CD4-positive, alpha-beta T cell treated with Interleukin-6 at 100 ng/mL for 8 hours (primary cell): ENCODE data around the gene PTPN4.

Source experiments
- DNase-seq: peaks from one replicate; pipeline ENCODE4 v3.0.0-alpha.2; 2020; ENCODE audit warnings: mixed read lengths, low spot score

The PTPN4 gene

GRCh38 chr2:119808516-119809147 lies 48.9 kb downstream of the PTPN4 start:
- no peak for DNase-seq

DNA sequence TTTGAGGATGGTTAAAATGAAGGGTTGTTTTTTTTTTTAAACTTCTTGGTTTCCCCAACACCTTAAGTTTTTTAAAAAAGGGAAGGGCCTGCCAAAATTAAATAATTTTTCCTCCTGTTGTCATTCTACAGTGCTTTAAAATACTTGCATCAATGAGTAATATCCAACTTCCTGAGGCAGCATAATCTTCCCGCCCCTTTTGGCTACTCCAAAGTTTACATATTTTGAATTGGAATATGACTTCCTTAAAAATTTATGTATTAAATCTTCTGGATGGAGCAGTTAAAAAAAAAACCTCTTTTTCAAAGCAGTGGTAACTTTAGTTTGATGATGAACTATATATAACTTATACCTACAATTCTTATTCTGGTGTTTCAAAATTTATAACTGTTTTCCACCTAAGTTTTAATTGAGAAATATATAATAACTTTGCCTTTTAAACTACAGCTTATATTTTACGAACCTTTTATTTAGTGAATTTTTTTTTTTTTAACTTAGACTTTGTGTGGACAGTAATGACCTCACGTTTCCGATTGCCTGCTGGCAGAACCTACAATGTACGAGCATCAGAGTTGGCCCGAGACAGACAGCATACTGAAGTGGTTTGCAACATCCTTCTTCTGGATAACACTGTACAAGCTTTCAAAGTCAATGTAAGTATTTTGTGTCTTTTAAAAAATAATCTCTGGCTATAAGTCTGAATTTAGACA lies 49.8 kb downstream of the PTPN4 start:
- DNase-seq, result no peak

- no peak for DNase-seq
Measured at GRCh38 chr2:119810049-119810630, 50.4 kb downstream of the PTPN4 start.

DNA sequence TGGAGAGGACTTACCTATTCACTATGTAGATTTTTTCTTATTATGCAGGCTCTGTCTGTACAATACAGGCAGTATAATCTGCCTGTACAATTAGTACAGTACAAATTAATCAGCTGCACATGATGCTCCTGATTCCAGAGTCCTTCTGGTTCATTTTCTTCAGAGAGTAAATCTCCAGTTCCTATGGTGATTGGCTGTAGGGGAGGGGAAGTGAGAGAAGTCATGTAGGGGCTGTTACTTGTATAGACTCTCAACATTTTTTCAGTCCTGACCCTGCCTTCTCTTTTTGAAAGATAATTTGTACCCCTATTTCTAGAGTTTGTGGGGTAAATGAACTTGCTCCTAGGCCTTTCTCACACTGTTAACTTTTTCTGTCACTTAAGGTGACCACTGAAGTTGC lies 54.5 kb downstream of the PTPN4 start:
- no peak for DNase-seq

GRCh38 chr2:119818792-119819191 lies 59.1 kb downstream of the PTPN4 start:
- no peak for DNase-seq

GRCh38 chr2:119819846-119820245 lies 60.1 kb downstream of the PTPN4 start:
- DNase-seq, result no peak

DNA sequence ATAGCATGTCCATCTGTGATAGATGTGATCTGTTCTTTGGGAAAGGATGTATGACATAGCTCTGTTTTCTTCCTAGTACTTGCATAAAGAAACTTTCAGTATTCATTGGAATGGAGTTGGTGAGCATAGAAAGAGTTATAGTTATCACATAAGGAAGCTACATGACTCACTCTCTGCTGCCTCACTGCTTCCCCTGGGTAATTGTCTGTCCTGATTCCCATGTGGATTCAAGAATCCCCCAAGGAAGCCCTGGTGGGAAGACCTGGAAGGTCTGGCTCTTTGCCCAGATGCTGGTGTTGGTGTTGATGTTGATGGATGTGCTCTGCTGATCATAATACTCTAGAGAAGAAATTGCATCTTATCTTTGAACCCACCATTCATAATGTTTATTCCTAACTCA lies 60.6 kb downstream of the PTPN4 start:
- no peak for DNase-seq

DNA sequence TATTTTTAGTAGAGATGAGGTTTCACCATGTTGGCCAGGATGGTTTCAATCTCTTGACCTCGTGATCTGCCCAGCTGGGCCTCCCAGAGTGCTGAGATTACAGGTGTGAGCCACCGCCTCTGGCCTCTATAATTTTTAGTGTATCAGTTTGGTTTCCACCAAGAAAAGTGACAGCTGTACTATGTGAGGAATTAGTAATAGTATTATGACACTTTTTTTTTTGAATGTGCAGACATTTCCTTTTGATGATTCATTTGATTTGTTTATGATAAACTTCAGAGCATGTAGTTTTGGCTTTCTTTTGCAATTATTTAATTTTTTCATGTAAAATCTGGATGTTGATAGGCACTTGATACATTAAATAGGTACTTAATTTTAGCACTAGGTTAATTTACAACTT lies 61.5 kb downstream of the PTPN4 start:
- no peak for DNase-seq

DNA sequence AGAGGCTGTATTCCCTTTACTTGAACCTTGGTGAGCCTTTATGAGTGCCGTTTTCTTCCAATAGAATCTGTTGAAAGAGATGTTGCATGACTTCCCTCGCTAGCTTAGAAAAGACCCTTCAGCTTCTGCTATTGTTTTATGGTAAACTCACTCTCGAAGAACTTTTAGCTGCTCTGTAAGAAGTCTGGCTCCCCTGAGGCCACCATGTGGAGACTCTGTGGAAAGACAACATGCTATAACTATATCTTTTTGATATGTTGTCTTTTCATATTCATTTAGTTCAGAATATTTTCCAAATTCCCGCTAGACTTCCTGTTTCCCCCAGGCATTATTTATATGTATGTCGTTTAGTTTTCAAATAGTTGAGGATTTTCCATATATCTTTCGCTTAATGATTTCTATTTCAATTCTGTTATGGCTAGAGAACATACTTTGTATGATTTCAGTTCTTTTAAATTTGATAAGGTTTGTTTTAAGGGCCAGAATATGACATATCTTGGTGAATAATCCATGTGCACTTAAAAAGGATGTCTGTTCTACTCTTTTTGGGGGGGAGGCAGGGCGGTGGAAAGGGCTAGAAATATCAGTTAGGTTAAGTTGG lies 64.1 kb downstream of the PTPN4 start:
- DNase-seq, result peak; percentile 36

- DNase-seq, result peak; percentile 38
Measured at GRCh38 chr2:119826370-119826961, 66.7 kb downstream of the PTPN4 start.

GRCh38 chr2:119827866-119828507 lies 68.3 kb downstream of the PTPN4 start:
- no peak for DNase-seq

- DNase-seq, result no peak
Measured at GRCh38 chr2:119836455-119837142, 76.9 kb downstream of the PTPN4 start.

GRCh38 chr2:119837350-119837749 lies 77.6 kb downstream of the PTPN4 start:
- no peak for DNase-seq

DNA sequence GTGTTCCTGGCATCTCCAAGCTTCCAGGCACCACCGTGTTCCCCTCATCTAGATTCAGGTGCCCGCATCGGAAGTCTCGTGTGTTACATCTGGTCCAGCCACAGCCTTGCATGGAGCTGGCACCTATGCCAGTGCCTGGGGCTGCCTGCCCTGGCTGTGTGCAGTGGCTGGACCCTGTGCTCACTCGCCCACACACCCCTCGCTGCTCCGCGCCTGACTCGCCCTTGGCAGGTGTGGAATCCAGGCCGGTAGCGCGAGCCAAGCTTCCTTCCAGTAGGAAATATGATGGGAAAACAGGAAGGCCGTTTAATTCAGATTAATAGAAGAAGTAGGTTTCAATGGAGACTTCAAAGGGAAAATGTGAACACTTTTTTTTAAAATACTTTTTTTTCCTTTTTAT lies 78.0 kb downstream of the PTPN4 start:
- no peak for DNase-seq

- no peak for DNase-seq
Measured at GRCh38 chr2:119838179-119838578, 78.5 kb downstream of the PTPN4 start.

GRCh38 chr2:119841550-119841949 lies 81.8 kb downstream of the PTPN4 start:
- DNase-seq, result no peak

DNA sequence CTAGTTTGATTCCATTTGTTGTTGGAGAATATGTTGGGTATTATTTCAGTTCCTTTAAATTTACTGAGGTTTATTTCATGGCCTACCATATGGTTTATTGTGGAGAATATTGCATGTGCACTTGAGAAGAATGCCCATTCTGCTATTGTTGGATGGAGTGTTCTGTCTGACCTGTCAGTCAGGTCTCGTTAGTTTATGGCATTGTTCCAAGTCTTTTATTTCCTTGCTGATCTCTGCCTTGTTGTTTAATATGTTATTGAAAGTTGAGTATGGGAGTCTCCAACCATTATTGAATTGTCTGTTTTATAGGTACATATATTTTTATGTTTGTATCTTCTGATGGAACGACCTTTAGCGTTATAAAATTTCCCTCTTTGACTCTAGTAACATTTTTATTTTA lies 86.3 kb downstream of the PTPN4 start:
- no peak for DNase-seq

DNA sequence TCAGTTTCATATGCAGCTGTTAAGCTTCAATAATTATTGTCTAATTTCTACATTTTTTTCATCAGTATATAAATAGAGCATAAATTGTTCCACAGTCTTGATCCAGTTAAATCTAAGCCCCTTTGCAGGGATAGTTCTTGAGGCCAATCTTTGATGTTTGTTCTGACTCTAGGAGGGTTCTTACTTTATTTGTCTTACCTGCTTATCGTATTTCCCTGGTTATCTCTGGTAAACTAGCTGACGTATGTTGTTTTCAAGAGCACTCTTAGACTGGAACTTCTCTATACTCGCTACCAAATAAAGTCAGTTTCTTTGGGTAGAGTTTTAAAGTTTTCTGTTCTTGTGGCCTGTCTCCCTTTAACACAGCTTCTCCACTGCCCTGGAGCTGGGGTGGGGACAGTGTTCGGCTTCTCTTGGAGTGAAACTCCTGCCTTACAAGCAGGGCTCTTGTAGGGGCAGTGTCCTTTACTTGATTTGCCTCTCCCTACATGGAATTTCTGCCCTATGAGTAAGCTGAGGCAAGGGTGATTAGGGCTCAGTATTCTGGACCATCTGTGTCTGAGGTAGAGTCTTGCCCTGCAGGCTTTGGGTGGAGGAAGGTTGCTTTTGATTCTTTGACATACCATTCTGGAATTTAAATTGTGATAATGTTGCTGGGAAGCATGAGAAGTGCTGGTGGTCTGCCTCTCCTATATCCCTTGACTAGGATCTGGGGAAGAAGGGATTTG lies 90.3 kb downstream of the PTPN4 start:
- DNase-seq, result no peak

DNA sequence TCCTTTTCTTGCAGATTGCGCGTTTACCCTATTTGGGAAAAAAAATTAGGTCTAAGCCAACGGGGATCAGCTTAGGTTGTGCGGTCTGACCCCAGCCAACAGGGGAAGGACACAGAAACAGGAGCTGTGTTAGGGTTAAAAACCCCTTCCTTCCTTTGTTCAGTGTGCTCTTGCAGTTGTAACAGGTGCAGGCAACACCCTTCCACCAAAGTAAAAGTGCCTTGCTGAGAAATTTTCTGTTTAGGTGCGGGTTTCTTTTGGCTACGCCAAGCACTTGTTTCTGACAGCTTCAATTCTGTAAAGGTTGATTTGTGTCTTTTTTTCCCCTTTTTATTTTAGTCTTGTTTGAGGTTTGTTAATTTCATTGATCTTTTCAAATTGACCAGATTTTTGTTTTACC lies 92.5 kb downstream of the PTPN4 start:
- DNase-seq, result no peak

- DNase-seq, result no peak
Measured at GRCh38 chr2:119853777-119854399, 94.2 kb downstream of the PTPN4 start.
